Neural cell (in vitro differentiated cells): ENCODE data around the gene RASGRP1. TPM values are rescaled to one million over a fixed set of nuclear protein-coding genes. Genes with fewer than 3 reads are reported as not detected.

ENCODE experiments used
- H2AFZ ChIP-seq: fragments of 200-600, 300-800 bp; sonication (generic), shearing (Covaris generic); 2 replicates; pipeline ENCODE4 v1.6.0; 2014; ENCODE audit warnings: low read depth, mild to moderate bottlenecking, antibody characterized with exemption, low read length, moderate library complexity
- H3F3A ChIP-seq: fragments of 200-600 bp; shearing (Covaris generic); 2 replicates; pipeline ENCODE4 v1.6.1; 2016; ENCODE audit warnings: mild to moderate bottlenecking, moderate library complexity, mixed read lengths, antibody characterized with exemption, low read length; ENCODE audit not compliant: insufficient read depth, poor library complexity, severe bottlenecking
- H3K27ac ChIP-seq: fragments of 200-600, 300-800 bp; sonication (generic), shearing (Covaris generic); 2 replicates; pipeline ENCODE4 v1.5.1; 2014; ENCODE audit warnings: mild to moderate bottlenecking, low read length, moderate library complexity
- H3K27me3 ChIP-seq: fragments of 300-800, 200-600 bp; sonication (generic), shearing (Covaris generic); 2 replicates; pipeline ENCODE4 v1.6.0; 2014; ENCODE audit warnings: mild to moderate bottlenecking, low read depth, low read length, moderate library complexity; ENCODE audit not compliant: insufficient read depth
- H3K36me3 ChIP-seq: fragments of 300-800, 200-600 bp; sonication (generic), shearing (Covaris generic); 2 replicates; pipeline ENCODE4 v1.5.1; 2014; ENCODE audit warnings: mild to moderate bottlenecking, antibody characterized with exemption, low read length, moderate library complexity; ENCODE audit not compliant: insufficient read depth
- H3K4me2 ChIP-seq: fragments of 300-800, 200-600 bp; sonication (generic), shearing (Covaris generic); 2 replicates; pipeline ENCODE4 v1.6.0; 2014; ENCODE audit warnings: mild to moderate bottlenecking, low read length
- H3K4me3 ChIP-seq: fragments of 300-800, 200-600 bp; sonication (generic), shearing (Covaris generic); 2 replicates; pipeline ENCODE4 v1.5.1; 2014; ENCODE audit warnings: mild to moderate bottlenecking, low read length, moderate library complexity
- H3K79me2 ChIP-seq: fragments of 200-600 bp; shearing (Covaris generic); replicated peaks from 2 replicates; pipeline ENCODE4 v1.6.0; 2014; ENCODE audit warnings: mild to moderate bottlenecking, low read length, moderate library complexity; ENCODE audit not compliant: insufficient read depth
- H3K9ac ChIP-seq: fragments of 300-800, 200-600 bp; sonication (generic), shearing (Covaris generic); 2 replicates; pipeline ENCODE4 v1.6.1; 2016; ENCODE audit warnings: mild to moderate bottlenecking, low read length, mixed read lengths
- H3K9me2 ChIP-seq: fragments of 200-600 bp; shearing (Covaris generic); 2 replicates; pipeline ENCODE4 v1.6.1; 2016; ENCODE audit warnings: mild to moderate bottlenecking, low read length, mixed read lengths; ENCODE audit not compliant: insufficient read depth
- H3K9me3 ChIP-seq: fragments of 200-600, 300-800 bp; sonication (generic), shearing (Covaris generic); 2 replicates; pipeline ENCODE4 v1.6.1; 2016; ENCODE audit warnings: mild to moderate bottlenecking, mixed run types, low read length, moderate library complexity, mixed read lengths
- H4K20me1 ChIP-seq: fragments of 200-600 bp; shearing (Covaris generic); 2 replicates; pipeline ENCODE4 v1.6.1; 2016; ENCODE audit warnings: mild to moderate bottlenecking, mixed run types; ENCODE audit not compliant: insufficient read depth
- CTCF ChIP-seq: fragments of 450-650 bp; IDR thresholded peaks from 2 replicates; pipeline ENCODE4 v1.5.1; 2014; ENCODE audit warnings: antibody characterized with exemption, mild to moderate bottlenecking, moderate library complexity; ENCODE audit not compliant: poor library complexity, severe bottlenecking
- EP300 ChIP-seq: fragments of 450-650 bp; conservative IDR thresholded peaks from 2 replicates; pipeline ENCODE4 v1.6.1; 2014; ENCODE audit warnings: antibody characterized with exemption, mild to moderate bottlenecking, moderate library complexity; ENCODE audit not compliant: poor library complexity, severe bottlenecking
- EZH2 ChIP-seq: fragments of 200-600, 300-800 bp; shearing (Covaris generic), sonication (generic); IDR thresholded peaks from 2 replicates; pipeline ENCODE4 v1.6.1; 2014; ENCODE audit warnings: antibody characterized with exemption, low read length, borderline replicate concordance, mild to moderate bottlenecking; ENCODE audit not compliant: insufficient read depth, poor library complexity, severe bottlenecking
- MXI1 ChIP-seq: fragments of 450-650 bp; conservative IDR thresholded peaks from 2 replicates; pipeline ENCODE4 v1.6.1; 2014; ENCODE audit warnings: antibody characterized with exemption, mild to moderate bottlenecking; ENCODE audit not compliant: poor library complexity, severe bottlenecking
- POLR2AphosphoS5 ChIP-seq: IDR thresholded peaks from 2 replicates; pipeline ENCODE4 v1.6.1; 2012
- RAD21 ChIP-seq: fragments of 450-650 bp; conservative IDR thresholded peaks from 2 replicates; pipeline ENCODE4 v1.6.1; 2014; ENCODE audit warnings: antibody characterized with exemption, mild to moderate bottlenecking, moderate library complexity
- REST ChIP-seq: IDR thresholded peaks from 2 replicates; pipeline ENCODE4 v1.6.1; 2012; ENCODE audit warnings: borderline replicate concordance
- SMC3 ChIP-seq: fragments of 450-650 bp; conservative IDR thresholded peaks from 2 replicates; pipeline ENCODE4 v1.6.1; 2014; ENCODE audit warnings: antibody characterized with exemption, mild to moderate bottlenecking, moderate library complexity; ENCODE audit not compliant: poor library complexity
- TAF1 ChIP-seq: IDR thresholded peaks from 2 replicates; pipeline ENCODE4 v1.6.1; 2012; ENCODE audit warnings: low read depth
- polyA plus RNA-seq: library from polyadenylated mRNA; depleted of rRNA; stranded (reverse); fragments of >200 nt; gene quantifications from 2 replicates; pipeline ENCODE4 v1.2.3, GENCODE V29; 2014

Gene RASGRP1
- polyA plus RNA-seq, 1 donor from 2014 or later = 3.1 TPM

GRCh38 chr15:38486936-38487335 is 77.7 kb downstream of the RASGRP1 start:
- no peak for TF ChIP-seq REST
- no peak for TF ChIP-seq MXI1
- no peak for TF ChIP-seq RAD21
- no peak for TF ChIP-seq EP300
- TF ChIP-seq EZH2 = no peak
- TF ChIP-seq CTCF = no peak
- TF ChIP-seq TAF1 = no peak
- no peak for TF ChIP-seq POLR2AphosphoS5
- TF ChIP-seq SMC3 = no peak
- Histone ChIP-seq H3K9ac (no peak overlapping the region), H4K20me1 (no peaks in the 10 kb centered on the region), H3K36me3 (peaks cover 9% of the 10 kb centered on the region), H3K9me3 (no peaks in the 10 kb centered on the region), H2AFZ (no peak overlapping the region), H3K79me2 (no peaks in the 10 kb centered on the region), H3F3A (no peaks in the 10 kb centered on the region), H3K27me3 (no peaks in the 10 kb centered on the region), H3K27ac (no peak overlapping the region), H3K4me3 (no peak overlapping the region), H3K4me2 (no peak overlapping the region), H3K9me2 (no peaks in the 10 kb centered on the region)

- H3K27me3 ChIP-seq = no peaks in the 10 kb centered on the region
- H3K36me3 ChIP-seq = peaks cover 12% of the 10 kb centered on the region
- H3K9me3 ChIP-seq = no peaks in the 10 kb centered on the region
- no peak overlapping the region for H3K9ac ChIP-seq
- H3K79me2 ChIP-seq = no peaks in the 10 kb centered on the region
- H4K20me1 ChIP-seq = no peaks in the 10 kb centered on the region
- H2AFZ ChIP-seq = no peak overlapping the region
- no peak overlapping the region for H3K4me2 ChIP-seq
- H3K27ac ChIP-seq = no peak overlapping the region
- H3F3A ChIP-seq = no peaks in the 10 kb centered on the region
- no peaks in the 10 kb centered on the region for H3K9me2 ChIP-seq
- no peak overlapping the region for H3K4me3 ChIP-seq
- TF ChIP-seq MXI1 = no peak
- no peak for TF ChIP-seq TAF1
- no peak for TF ChIP-seq RAD21
- TF ChIP-seq SMC3 = no peak
- TF ChIP-seq EZH2 = no peak
- TF ChIP-seq EP300 = no peak
- no peak for TF ChIP-seq REST
- TF ChIP-seq POLR2AphosphoS5 = no peak
- TF ChIP-seq CTCF = no peak
These were observed 82.0 kb downstream of the RASGRP1 start for GRCh38 chr15:38482572-38482971.
